Stimulated activated naive CD8-positive, alpha-beta T cell treated with anti-CD3 and anti-CD28 coated beads, Interleukin-15, Interleukin-2, amounts not matched to agents 100 U/mL and 50 U/mL, for 24 hours (primary cell): Measurements from ENCODE around the gene ATP5F1D.

Experiments used
- ATAC-seq: fragments of 150-1000 bp; cut with Tn5 transposase; one replicate; pipeline ENCODE4 v1.10.0; 2021
- DNase-seq: peaks from one replicate; pipeline ENCODE4 v3.0.0; 2021

ATP5F1D gene

GRCh38 chr19:1220976-1221903 lies 20.3 kb upstream of the ATP5F1D start:
- no peak for DNase-seq
- ATAC-seq: no peak

- DNase-seq (no peak), ATAC-seq (no peak)
Observed at GRCh38 chr19:1221904-1222255, 19.7 kb upstream of the ATP5F1D start.

- DNase-seq: no peak
- peak; percentile 4 for ATAC-seq
Observed at GRCh38 chr19:1222394-1222793, 19.2 kb upstream of the ATP5F1D start.

GRCh38 chr19:1223018-1223855 lies 18.3 kb upstream of the ATP5F1D start:
- peak; percentile 53 for DNase-seq
- ATAC-seq: no peak

- DNase-seq (no peak), ATAC-seq (no peak)
Observed at GRCh38 chr19:1224047-1224825, 17.3 kb upstream of the ATP5F1D start.

GRCh38 chr19:1224847-1225246 lies 16.7 kb upstream of the ATP5F1D start:
- no peak for DNase-seq
- ATAC-seq: no peak

- ATAC-seq (no peak), DNase-seq (no peak)
Observed at GRCh38 chr19:1225440-1226226, 15.9 kb upstream of the ATP5F1D start.

- ATAC-seq (no peak), DNase-seq (no peak)
Observed at GRCh38 chr19:1226227-1226518, 15.4 kb upstream of the ATP5F1D start.

GRCh38 chr19:1226522-1227303 lies 14.8 kb upstream of the ATP5F1D start:
- DNase-seq: no peak
- no peak for ATAC-seq

- DNase-seq (no peak), ATAC-seq (no peak)
Observed at GRCh38 chr19:1227304-1228054, 14.1 kb upstream of the ATP5F1D start.

GRCh38 chr19:1228161-1228957 lies 13.2 kb upstream of the ATP5F1D start:
- DNase-seq: no peak
- no peak for ATAC-seq

GRCh38 chr19:1229056-1229923 lies 12.3 kb upstream of the ATP5F1D start:
- DNase-seq: no peak
- ATAC-seq: no peak

GRCh38 chr19:1229924-1230782 lies 11.4 kb upstream of the ATP5F1D start:
- ATAC-seq (no peak), DNase-seq (no peak)

- ATAC-seq (peak; percentile 21), DNase-seq (no peak)
Observed at GRCh38 chr19:1230783-1231489, 10.6 kb upstream of the ATP5F1D start.

GRCh38 chr19:1231729-1232637 lies 9.6 kb upstream of the ATP5F1D start:
- ATAC-seq: no peak

GRCh38 chr19:1232652-1233072 lies 8.9 kb upstream of the ATP5F1D start:
- DNase-seq: no peak
- no peak for ATAC-seq

More at GRCh38 chr19:1231729-1232637, 9.6 kb upstream of the ATP5F1D start:
- no peak for DNase-seq
